KG1 (cell line): ENCODE data around the gene NRXN2.
A peak's percentile ranks its signal among the peaks of the same experiment; 100 is the strongest.

ENCODE experiments used
- DNase-seq: peaks from one replicate; lab custom pipeline; 2025; lab: John Stamatoyannopoulos, UW

Gene NRXN2

DNA sequence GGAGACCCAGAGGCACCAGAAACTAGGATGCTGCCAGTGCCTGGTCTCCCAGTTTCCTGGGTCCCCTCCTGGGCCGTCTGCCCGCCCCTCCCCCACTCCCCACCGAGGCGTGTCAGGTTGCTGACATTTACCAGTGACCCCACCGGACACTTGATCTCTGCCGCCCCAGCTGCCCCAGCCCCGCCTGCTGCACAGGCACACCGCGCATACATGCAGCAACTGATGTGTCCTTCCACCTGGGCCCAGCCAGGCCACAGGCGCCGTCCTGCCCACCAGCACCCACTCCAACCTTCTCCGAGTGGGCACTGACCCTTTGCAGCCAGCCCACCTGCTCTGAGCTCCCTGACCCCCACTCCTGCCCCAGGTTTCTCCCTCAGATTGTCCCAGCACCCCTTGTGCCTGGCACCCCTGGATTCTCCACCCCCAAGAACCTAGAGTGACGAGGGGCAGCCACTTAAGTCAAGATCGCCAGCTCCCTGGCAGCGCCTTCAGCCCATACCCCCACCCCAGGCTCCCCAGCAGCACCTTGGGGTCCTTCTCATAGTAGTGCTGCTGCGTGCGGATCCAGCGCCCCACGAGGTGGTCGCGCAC is 36.2 kb upstream of the NRXN2 start:
- DNase-seq: no peak

DNA sequence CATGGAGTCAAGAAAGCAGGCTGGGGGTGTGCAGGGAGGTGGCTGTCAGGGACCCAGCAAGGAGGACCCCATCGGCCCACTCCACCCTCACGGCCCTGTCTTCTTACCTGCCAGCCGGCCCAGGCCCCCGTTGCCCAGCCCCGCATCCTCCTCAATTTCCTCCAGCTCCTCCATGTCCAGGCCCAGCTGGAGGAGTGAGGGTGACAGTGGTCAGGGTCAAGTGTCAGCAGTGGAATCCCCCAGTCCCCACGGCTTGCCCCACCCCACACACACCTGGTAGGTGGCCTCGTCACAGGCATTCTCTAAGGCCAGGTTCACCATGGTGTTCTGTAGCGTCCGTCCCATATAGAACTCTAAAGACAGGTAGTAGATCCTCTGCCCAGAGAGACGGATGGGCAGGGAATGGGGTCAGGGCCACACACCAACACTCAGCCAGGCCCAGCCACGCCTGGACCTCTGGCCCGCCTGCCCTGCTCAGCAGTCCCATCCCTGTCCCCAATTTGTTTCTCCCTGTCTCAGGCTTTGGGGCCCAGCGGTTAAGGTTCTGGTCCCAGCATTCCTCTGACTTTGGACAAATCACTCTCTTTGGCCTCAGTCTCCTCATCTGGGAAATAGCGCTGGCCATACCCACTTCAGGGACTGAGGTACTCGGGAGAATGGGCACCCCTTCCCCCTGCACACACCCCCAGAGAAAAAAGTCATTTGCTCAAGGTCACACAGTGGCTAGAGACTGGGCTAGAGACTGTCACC is 35.5 kb upstream of the NRXN2 start:
- no peak for DNase-seq

DNA sequence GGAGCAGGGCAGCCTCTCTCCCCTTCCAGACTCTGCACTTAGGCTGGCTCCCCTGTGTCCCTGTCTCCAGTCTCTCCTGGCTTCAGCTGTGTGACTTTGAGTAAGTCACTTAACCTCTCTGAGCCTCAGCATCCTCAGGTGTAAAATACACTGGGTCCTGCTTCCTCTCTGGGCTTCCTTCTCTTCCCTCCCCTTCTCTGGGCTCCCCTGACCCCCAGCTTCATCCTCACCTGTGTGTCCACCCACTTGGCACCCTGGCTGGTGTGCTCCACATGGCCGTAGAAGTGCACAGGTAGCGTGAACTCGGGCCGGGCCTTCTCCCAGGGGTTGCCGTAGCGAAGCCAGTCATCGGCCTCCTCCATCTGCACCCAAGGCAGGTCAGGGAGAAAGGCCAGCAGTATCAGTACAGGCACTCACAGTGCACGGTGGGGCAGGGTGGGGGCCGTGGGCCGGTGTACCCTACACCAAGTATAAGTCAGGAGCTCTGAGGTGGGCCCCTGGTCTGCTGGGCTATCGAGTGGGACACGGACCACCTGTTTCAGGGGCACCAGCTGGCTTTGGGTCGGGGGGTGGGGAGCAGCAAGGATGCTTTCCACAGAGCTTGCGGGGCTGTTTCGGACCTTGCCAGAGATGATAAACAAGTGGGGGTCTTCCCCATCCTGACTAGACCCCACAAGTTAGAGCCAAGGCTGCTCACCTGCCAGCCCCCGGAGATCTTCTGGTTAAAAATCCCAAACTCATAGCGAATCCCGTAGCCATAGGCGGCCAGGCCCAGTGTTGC is 34.7 kb upstream of the NRXN2 start:
- no peak for DNase-seq

DNA sequence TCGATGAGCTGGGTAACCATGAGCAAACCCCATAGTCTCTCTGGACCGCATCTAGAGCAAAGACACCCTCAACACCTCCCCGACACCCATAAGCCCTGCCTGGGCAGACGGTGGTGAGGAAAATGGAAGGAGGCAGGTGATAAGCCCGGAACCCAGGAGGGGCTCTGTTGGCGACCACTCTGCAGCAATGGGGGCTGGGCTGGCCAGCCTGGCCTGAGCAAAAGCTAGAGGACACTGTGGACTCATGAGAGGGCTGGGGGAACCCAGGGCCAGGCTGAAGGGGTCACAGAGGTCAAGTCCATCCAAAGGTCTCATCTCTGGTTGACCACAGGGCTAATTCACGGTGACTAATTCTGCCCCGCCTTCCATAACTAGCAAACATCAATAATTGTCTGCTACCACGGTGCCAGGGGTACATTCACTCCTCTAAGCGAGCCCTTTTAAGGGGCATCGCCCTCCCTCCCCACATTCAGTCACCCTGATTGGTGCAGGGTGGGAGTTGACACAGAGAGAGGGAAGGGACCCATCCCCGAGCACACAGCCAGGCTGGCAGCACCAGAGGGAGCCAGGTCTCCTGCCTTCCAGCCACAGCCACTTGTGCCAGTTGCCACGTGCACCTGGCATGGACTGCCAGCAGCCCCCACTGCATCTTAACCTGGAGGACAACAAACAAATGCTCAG is 32.8 kb upstream of the NRXN2 start:
- no peak for DNase-seq

DNA sequence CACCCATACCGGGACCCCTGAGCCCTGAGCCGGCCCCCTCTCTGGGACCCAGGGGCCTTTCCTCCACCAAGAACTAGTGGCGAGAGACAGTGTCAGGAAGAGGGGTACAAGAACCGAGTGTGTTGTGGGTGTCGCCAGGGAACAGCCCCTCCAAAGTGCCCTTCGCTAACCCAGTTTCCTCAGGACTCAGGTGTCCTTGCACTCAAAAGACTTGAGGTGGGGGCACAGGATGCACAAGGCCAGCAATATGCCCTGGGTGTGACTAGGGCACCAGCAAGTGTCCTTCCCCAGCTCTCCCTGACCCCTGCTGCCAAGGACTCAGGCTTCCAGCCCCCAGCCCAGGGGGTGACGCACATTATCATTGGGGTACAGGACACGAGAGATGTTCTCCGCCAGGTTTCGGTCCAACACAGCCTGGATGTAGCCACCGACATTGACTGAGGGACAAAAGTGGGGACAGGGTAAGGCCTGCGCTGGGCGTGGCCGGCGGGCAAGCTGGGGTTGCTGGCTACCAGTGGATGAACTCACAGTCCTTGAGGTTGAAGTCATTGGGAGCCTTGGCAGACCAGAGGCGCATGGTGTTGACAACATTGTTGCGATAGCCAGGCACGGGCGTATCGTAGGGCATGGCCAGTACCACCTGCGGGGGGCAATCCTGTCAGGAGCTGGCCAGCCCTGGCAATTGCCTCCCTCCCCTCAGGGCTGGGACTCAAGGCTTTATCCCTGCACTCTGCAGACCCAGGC is 32.1 kb upstream of the NRXN2 start:
- DNase-seq: no peak

DNA sequence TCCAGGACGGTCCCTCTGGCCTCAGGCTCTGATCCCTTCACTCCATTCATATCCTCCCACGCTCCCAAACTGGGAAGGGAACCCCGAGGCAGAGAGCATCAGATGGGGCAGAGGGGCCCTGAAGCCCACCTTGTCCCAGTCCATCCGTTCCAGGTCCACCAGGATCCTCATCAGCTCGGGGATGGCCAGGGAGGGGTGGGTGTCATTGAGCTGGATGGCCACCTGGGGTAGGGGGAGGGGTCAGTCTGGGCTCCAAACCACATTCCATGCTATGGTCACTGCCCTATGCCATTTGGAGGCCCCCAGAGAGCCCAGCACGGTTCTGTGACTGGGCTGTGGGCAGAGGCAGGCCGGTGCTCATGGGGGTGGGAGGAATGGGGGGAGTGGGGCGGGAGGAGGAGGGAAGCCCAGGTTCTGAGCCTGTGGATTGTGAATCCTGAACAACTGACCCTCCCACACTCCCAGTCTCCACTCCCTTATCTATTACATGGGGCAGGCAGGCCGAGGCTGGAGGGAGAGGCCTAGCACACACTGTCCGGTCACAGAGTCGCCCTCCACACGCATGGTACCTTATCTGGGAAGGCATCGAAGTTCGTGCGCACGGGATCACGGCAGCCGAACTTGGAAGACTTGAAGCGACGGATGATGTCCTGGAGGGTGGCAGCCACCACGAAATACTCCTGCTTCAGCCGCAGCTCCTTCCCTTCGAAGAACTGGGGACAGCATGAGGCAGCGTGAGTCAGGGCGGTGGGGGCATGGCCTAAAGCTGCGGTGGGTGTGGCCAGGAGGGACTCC is 31.3 kb upstream of the NRXN2 start:
- no peak for DNase-seq

DNA sequence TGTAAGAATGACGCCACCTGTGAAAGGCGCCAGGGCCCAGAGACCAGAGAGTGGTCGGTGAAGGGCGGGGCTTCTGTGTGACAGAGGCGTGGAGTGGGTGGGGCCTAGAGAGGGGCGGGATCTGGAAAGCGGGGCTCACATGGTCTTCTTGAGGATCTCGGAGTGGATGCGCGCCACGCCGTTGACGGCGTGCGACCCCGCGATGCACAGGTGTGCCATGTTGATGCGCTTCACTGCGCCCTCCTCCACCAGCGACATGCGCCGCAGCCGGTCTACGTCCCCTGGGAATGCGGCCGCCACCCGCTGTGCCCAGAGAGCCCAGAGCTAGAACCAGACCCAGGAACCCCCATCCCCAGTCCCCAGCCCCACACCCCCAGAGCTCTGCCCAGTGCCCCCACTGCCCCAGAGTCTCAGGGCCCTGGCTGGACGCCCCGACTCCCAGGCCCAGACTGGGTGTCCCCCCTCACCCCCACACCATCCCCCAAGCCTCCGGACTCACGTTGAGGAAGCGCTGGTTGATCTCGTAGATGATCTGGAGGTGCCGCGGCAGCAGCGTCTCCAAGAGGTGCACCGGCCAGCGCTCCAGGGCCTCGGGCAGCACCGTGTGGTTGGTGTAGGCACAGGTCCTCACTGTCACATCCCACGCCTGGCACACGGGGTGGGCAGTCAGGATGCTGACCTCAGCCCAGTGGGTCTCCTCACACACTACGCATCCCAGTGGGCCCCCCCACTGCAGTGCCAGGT is 30.6 kb upstream of the NRXN2 start:
- no peak for DNase-seq

DNA sequence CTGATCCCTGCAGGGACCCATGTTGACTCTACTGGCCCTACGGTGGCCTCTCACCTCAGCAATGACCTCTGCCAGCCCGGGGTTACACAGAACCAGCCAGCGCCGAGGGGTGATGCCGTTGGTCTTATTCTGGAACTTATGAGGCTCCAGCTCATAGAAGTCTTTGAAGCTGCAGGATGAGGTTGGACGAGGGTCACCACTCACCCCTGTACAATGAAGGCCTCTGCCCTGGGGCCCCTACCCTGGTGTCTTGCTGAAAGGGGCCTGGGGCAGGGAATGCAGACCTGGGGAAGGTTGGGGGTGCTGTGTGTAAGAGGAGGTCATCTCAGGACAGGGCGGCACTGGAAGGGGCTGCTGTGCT is 30.0 kb upstream of the NRXN2 start:
- DNase-seq: no peak

DNA sequence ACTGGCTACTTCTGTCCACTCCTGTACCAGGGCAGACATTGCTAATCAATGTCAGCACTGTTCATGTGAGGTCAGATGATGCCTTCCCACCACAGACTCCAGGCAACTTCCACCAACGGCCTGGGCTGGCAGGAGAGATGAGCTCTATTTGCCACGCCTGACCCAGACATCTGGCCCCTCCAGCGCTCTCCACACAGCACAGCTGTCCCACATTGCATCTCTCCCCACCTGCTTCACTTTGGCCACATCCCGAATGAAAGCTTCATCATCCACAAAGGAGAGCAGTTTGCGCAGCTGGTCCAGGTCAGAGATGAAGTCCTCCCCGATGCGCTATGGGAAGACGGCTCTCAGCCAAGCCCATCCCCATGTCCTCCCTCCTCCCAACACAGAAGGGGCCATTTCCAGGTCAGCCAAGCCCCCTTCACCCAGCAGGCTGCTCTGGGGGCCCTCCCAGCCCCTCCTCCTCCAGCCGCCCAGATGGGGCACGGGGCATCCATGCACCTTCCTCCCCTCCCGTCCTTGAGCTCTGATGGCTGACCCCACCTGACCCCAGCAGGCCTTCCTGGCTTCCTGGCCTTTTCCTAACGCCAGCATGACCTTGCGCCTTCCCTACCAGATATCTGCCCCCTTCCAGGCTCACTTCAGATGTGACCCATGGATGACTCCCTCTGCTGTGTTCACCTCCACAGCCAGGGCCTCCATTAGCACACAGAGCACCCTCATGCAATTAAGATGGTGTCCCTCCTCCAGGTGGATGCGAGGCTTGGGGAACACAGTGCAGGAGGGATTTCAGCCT is 29.4 kb upstream of the NRXN2 start:
- no peak for DNase-seq

DNA sequence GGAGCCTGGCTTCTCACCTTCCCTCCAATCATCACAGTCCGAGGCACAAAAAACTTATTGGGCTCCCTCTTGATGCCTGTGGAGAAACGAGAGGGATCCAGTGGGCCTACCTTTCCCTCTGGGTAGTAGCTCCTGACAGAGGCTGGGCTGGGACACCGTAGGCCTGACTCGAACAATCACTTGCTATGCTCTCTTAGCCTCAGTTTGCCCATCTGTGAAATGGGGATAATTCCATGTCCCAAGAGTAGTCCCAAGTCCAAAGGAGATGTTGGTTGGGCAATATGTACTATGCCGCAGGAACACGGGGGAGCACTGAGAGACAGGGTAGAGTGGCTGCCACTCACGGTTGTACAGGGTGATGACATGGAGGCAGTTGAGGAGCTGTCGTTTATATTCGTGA is 28.6 kb upstream of the NRXN2 start:
- DNase-seq: no peak

DNA sequence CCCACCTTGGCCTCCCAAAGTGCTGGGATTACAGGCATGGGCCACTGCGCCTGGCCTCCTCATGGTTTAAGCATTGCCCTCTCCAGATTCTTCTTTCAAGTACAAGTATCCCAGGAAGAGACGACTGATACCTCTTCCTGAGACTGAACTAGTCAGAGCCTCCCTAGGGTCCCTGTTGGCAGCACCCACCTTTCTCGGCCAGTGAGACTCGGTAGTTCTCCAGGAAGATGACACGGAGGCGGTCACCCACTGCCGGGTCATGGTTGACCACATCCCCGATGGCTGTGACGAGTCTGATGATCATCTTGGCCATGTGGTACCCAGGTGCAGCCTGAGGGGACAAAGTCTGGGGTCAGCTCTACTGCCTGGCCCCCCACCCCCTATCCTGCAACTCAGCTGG is 28.1 kb upstream of the NRXN2 start:
- DNase-seq: no peak

DNA sequence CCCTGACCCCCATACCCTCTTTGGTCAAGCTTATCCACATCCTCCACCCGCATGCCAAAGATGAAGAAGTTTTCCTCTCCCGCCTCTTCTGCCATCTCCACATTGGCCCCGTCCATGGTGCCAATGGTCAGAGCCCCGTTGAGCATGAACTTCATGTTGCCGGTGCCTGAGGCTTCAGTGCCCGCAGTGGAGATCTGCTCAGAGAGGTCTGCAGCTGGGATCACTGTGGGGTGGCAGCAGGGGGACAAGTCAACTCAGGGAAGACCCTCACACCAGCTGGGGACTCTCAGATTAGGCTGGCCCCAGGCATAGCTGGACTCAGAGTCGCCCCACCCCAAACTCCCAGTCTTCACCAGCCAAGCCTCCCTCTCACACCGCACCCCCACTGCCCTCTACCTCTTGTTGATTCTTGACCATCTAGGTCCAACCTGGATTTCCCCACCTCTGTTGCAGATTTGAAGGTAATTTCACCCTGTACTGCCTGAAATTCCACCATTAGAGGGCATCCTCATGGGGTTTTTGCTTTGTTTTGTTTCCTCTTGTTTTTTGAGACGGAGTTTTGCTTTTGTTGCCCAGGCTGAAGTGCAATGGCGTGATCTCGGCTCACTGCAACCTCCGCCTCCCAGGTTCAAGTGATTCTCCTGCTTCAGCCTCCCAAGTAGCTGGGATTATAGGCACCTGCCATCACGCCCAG is 27.5 kb upstream of the NRXN2 start:
- DNase-seq: no peak

DNA sequence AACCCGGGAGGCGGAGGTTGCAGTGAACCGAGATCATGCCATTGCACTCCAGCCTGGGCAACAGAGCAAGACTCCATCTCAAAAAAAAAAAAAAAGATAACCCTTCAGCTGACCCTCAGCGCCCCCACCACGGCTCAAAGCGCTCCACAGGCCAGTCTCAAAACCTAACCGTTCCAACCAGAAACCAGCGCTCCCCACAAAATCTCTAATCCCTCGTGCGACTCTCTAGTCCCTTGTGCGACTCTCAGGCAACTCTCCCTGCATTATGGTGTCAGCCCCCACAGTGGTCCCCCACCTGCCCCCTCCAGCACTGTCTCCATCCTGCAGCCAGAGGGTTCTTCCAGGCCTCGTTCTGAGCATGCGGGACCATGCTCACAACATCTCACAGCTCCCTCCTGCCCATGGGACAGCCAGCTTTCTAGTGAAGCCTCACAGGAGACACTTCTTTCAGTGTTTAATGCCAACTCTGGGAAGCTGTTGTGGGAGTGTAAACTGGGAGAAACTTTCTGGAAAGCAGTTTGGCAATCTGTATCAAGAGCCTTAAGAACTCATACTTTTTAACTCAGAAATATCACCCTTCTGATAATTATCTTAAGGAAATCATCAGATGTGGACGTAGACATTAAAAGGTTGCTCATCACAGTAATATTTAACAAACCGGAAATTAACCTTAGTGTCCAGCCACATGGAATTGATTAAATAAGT is 25.1 kb upstream of the NRXN2 start:
- no peak for DNase-seq

DNA sequence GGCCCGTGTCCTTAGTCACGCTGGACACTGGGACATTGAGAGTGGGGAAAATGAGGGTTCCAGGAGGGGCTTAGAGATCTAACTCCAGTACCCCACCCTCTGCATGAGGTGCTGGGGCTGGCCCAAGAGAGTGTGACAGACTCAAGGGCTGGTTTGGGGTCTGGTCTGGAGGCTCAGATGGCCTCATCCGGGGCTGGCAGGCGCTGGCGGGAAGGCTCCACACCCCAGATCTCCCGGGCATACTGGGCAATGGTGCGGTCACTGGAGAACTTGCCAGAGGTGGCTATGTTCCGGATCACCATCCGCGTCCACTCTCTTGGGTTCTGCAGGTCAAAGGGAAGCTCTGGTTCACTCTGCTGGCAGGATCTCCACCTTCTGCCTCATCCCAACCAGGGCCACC is 23.5 kb upstream of the NRXN2 start:
- DNase-seq: no peak

DNA sequence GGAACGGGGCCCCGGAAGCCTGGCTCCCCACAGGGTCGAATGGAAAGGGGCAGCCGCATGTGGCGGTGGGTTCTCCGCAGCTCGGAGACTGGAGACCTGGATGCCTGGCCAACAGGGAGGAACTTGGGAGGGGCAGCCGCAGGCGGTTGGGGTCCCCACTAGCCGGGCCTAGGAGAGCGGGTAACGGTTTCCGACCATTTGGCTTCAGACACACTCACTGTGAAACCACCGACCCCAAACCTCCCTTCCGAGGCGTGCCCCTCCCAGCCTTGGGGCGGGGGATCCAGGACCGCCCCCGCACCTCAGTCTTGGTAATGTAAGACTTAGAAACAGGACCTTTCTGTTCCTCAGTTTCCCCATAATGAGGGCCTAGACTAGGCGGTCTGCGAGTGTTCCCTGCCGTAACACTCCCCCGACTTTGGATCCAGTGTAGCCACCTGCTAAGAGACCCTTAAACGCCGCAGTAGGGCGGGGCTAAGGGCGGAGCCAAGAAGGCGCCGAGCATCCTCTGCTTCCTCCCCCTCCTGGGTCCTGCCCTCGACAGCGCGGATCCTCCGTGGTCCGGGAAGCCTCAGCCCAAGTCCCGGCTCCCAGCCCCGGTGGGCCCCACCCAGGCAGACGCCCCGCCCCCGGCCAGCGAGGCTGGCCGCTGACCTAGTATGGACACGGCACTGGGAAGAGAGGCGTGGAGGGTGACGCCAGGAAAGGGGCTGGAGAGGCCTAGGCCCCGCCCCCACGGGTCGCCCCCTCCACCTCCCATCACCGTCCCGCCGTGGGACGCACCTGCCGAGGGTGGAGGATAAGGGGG is 22.7 kb upstream of the NRXN2 start:
- peak; percentile 98 for DNase-seq

DNA sequence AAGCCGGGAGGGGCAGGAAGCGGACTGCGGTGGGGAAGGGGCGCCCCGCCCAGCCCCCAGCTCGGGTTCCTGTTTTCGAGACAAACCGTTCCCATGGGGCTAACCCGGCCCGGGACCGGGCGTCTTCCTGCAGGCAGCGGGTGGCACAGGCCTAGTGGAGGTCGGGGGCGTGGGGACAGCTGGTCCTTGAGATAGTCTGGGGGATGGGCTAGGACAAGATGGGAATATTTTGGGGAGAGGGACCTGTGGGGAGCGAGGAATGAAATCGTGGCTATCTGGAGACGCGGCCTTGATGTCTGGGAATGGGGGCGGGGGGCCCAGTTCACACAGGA is 22.2 kb upstream of the NRXN2 start:
- peak; percentile 96 for DNase-seq

DNA sequence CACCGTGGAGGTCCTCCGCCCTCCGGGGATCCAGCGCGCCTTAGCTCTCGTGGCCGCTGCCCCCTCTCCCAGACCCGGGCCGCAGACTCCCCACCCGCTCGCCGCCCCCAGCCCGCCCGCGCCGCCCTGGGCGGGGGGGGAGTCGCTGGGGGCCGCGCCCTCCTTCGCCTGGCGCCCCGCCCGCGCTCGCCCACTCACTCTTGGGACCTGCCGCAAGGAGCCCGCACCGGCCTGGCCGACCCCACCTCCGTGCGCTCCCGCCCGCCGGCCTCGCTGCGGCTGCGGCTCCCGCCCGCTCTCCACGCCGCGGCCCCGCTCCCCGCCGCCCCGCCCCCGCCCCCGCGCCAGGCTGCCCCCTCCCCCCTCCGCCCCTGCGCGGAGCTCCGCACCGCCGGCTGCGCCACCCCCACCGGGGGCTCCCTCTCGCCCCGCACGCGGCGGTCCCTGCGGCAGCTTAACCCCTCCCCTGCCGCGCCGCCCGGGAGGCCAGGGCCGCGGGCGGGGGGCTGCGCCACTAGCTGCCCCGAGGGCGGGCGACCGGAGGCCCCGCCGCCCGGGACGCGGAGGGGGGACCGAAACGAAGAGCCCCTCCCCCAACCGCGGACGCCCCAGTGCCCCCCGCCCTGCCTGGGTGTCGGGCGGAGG is 21.7 kb upstream of the NRXN2 start:
- peak; percentile 86 for DNase-seq
